ENCODE results near the gene HDAC4. TPM values are rescaled to one million over a fixed set of nuclear protein-coding genes. Genes with fewer than 3 reads are reported as not detected.

Gene HDAC4
- total RNA-seq, 4 donors from 2014 or later, result 30.2 to 103 (median 51.7) TPM

- ATAC-seq (ENCODE audit: low FRiP score) (peak; percentile 54), DNase-seq (ENCODE audit: low spot score) (peak; percentile 35)
These were observed 125.7 kb downstream of the HDAC4 start for GRCh38 chr2:239275044-239275685.

GRCh38 chr2:239274391-239275043, 126.3 kb downstream of the HDAC4 start:
- ATAC-seq (ENCODE audit: low FRiP score) (no peak), DNase-seq (ENCODE audit: low spot score) (peak; percentile 31)
- TF ChIP-seq CTCF (IDR thresholded peaks at IDR 0.05), result no peak

More at GRCh38 chr2:239275044-239275685, 125.7 kb downstream of the HDAC4 start:
- TF ChIP-seq CTCF (IDR thresholded peaks at IDR 0.05), result no peak

- DNase-seq (ENCODE audit: low spot score) (peak; percentile 21), ATAC-seq (ENCODE audit: low FRiP score) (no peak)
- no peak for TF ChIP-seq CTCF (IDR thresholded peaks at IDR 0.05)
These were observed 127.3 kb downstream of the HDAC4 start for GRCh38 chr2:239273280-239274234.

- DNase-seq (ENCODE audit: low spot score) (peak; percentile 13), ATAC-seq (ENCODE audit: low FRiP score) (no peak)
- TF ChIP-seq CTCF (IDR thresholded peaks at IDR 0.05), result no peak
These were observed 128.2 kb downstream of the HDAC4 start for GRCh38 chr2:239272626-239273025.

- peak; percentile 8 for DNase-seq (ENCODE audit: low spot score)
- TF ChIP-seq CTCF (IDR thresholded peaks at IDR 0.05), result no peak
- no peak for ATAC-seq (ENCODE audit: low FRiP score)
These were observed 128.9 kb downstream of the HDAC4 start for GRCh38 chr2:239271882-239272281.

- no peak for TF ChIP-seq CTCF (IDR thresholded peaks at IDR 0.05)
- no peak for ATAC-seq (ENCODE audit: low FRiP score)
- peak; percentile 5 for DNase-seq (ENCODE audit: low spot score)
These were observed 129.3 kb downstream of the HDAC4 start for GRCh38 chr2:239271471-239271870.
